Mesothelial cell of epicardium (in vitro differentiated cells): Measurements from ENCODE around the gene HERC4. TPM values are rescaled to one million over a fixed set of nuclear protein-coding genes. Genes with fewer than 3 reads are reported as not detected.
A peak's percentile ranks its signal among the peaks of the same experiment; 100 is the strongest.

Experiments used
- DNase-seq, 2 experiments: peaks; one replicate each; pipeline ENCODE4 v3.0.0; 2021; ENCODE audit warnings: low spot score in 2 of 2; ENCODE audit not compliant: unreplicated experiment in 2 of 2
- H3K27ac Mint-ChIP-seq: 2 replicates; pipeline ENCODE4 v1.8.0; 2021; ENCODE audit warnings: mixed read lengths
- H3K27me3 Mint-ChIP-seq: 2 replicates; pipeline ENCODE4 v1.8.0; 2021; ENCODE audit warnings: low read depth, mixed read lengths
- H3K36me3 Mint-ChIP-seq: 2 replicates; pipeline ENCODE4 v1.8.0; 2021; ENCODE audit warnings: mixed read lengths
- H3K4me1 Mint-ChIP-seq: 2 replicates; pipeline ENCODE4 v1.8.0; 2021; ENCODE audit warnings: mixed read lengths
- H3K4me3 Mint-ChIP-seq: 2 replicates; pipeline ENCODE4 v1.8.0; 2021; ENCODE audit warnings: mild to moderate bottlenecking, moderate library complexity, mixed read lengths
- H3K9me3 Mint-ChIP-seq: 2 replicates; pipeline ENCODE4 v1.8.0; 2021; ENCODE audit warnings: mixed read lengths
- CTCF ChIP-seq: fragments of 200-600 bp; sonication (generic); IDR thresholded peaks from one replicate; pipeline ENCODE4 v1.5.0; 2021; ENCODE audit warnings: antibody characterized with exemption; ENCODE audit not compliant: unreplicated experiment
- total RNA-seq: library from RNA; stranded (reverse); gene quantifications from 3 replicates; pipeline ENCODE4 v1.2.1, GENCODE V29; 2021

Gene HERC4
- total RNA-seq, 1 donor from 2014 or later, result 56.2 TPM

GRCh38 chr10:67914777-67915340, 160.2 kb downstream of the HERC4 start:
- no peaks in the 10 kb centered on the region for H3K9me3 Mint-ChIP-seq

GRCh38 chr10:67912331-67912946, 162.6 kb downstream of the HERC4 start:
- H3K4me3 Mint-ChIP-seq, result no peak overlapping the region
- no peaks in the 10 kb centered on the region for H3K4me1 Mint-ChIP-seq
- no peak for TF ChIP-seq CTCF
- H3K27me3 Mint-ChIP-seq, result no peaks in the 10 kb centered on the region
- H3K27ac Mint-ChIP-seq, result no peak overlapping the region
- peaks cover 51% of the 10 kb centered on the region for H3K36me3 Mint-ChIP-seq
- H3K9me3 Mint-ChIP-seq, result no peaks in the 10 kb centered on the region
- no peak for DNase-seq

More at GRCh38 chr10:67914777-67915340, 160.2 kb downstream of the HERC4 start:
- no peak for TF ChIP-seq CTCF
- H3K36me3 Mint-ChIP-seq, result peaks cover 39% of the 10 kb centered on the region
- no peaks in the 10 kb centered on the region for H3K27me3 Mint-ChIP-seq
- H3K4me1 Mint-ChIP-seq, result no peaks in the 10 kb centered on the region
- H3K4me3 Mint-ChIP-seq, result no peak overlapping the region
- no peak overlapping the region for H3K27ac Mint-ChIP-seq
- DNase-seq, result no peak

- Mint-ChIP-seq H3K27me3 (no peaks in the 10 kb centered on the region), H3K36me3 (peaks cover 38% of the 10 kb centered on the region), H3K27ac (no peak overlapping the region), H3K4me1 (no peaks in the 10 kb centered on the region), H3K9me3 (no peaks in the 10 kb centered on the region), H3K4me3 (no peak overlapping the region)
- no peak for TF ChIP-seq CTCF
- DNase-seq, result no peak
Observed at GRCh38 chr10:67903581-67903980, 171.5 kb downstream of the HERC4 start.

GRCh38 chr10:67893637-67894036, 181.4 kb downstream of the HERC4 start:
- TF ChIP-seq CTCF, result no peak
- Mint-ChIP-seq H3K27me3 (no peaks in the 10 kb centered on the region), H3K4me3 (no peak overlapping the region), H3K36me3 (peaks cover 41% of the 10 kb centered on the region), H3K9me3 (no peaks in the 10 kb centered on the region), H3K27ac (no peak overlapping the region), H3K4me1 (no peaks in the 10 kb centered on the region)
- no peak for DNase-seq

- H3K27me3 Mint-ChIP-seq, result no peaks in the 10 kb centered on the region
- H3K9me3 Mint-ChIP-seq, result no peaks in the 10 kb centered on the region
- H3K27ac Mint-ChIP-seq, result peak overlapping the region; percentile 92
- no peak for TF ChIP-seq CTCF
- peaks cover 20% of the 10 kb centered on the region for H3K36me3 Mint-ChIP-seq
- H3K4me3 Mint-ChIP-seq, result peak overlapping the region; percentile 91
- H3K4me1 Mint-ChIP-seq, result peaks cover 7% of the 10 kb centered on the region
- peak; percentile 59 to 78 for DNase-seq
Observed at GRCh38 chr10:67884842-67885670, 190.0 kb downstream of the HERC4 start.
